HCT116 (cell line): Measurements from ENCODE around the gene SERPINE3.

Experiments used
- CBX3 ChIP-seq: IDR thresholded peaks from 2 replicates; pipeline ENCODE4 v1.6.1; 2012; ENCODE audit warnings: low read depth
- CEBPB ChIP-seq: IDR thresholded peaks from 2 replicates; pipeline ENCODE4 v1.6.1; 2012; ENCODE audit warnings: low read depth
- CTCF ChIP-seq, 3 experiments: fragments of 200-600 bp in 1 of 3; sonication (generic) in 1 of 3; IDR thresholded peaks in 2 of 3; conservative IDR thresholded peaks in 1 of 3; 2 replicates each; pipeline ENCODE4 v1.5.1; 2012 to 2017; ENCODE audit warnings: low read depth in 2 of 3, low read length in 2 of 3, antibody characterized with exemption in 1 of 3, borderline replicate concordance in 1 of 3, control low read depth in 1 of 3, mild to moderate bottlenecking in 1 of 3, mixed read lengths in 1 of 3, mixed run types in 1 of 3, moderate library complexity in 1 of 3; ENCODE audit not compliant: insufficient read depth in 1 of 3
- JUND ChIP-seq: IDR thresholded peaks from 2 replicates; pipeline ENCODE4 v1.6.1; 2012
- MAX ChIP-seq: IDR thresholded peaks from 2 replicates; pipeline ENCODE4 v1.6.1; 2012
- POLR2A ChIP-seq: IDR thresholded peaks from 2 replicates; pipeline ENCODE4 v1.7.0; 2011; ENCODE audit warnings: borderline replicate concordance; ENCODE audit not compliant: insufficient read depth, insufficient read length; ENCODE audit errors: extremely low read depth
- POLR2AphosphoS5 ChIP-seq: IDR thresholded peaks from 2 replicates; pipeline ENCODE4 v1.6.1; 2011; ENCODE audit warnings: mild to moderate bottlenecking, low read depth, low read length, moderate library complexity
- RAD21 ChIP-seq: IDR thresholded peaks from 2 replicates; pipeline ENCODE4 v1.6.1; 2012; ENCODE audit warnings: low read depth, mild to moderate bottlenecking
- SIN3A ChIP-seq: IDR thresholded peaks from 2 replicates; pipeline ENCODE4 v1.6.1; 2012; ENCODE audit warnings: low read depth
- YY1 ChIP-seq: IDR thresholded peaks from 2 replicates; pipeline ENCODE4 v1.6.1; 2011; ENCODE audit warnings: low read length, low read depth, moderate library complexity, mild to moderate bottlenecking; ENCODE audit not compliant: insufficient replicate concordance; ENCODE audit errors: extremely low read depth
- ZBTB33 ChIP-seq: IDR thresholded peaks from 2 replicates; pipeline ENCODE4 v1.6.1; 2011; ENCODE audit warnings: mild to moderate bottlenecking, low read length, moderate library complexity; ENCODE audit not compliant: insufficient replicate concordance; ENCODE audit errors: extremely low read depth
- TF ChIP-seq, protein P1 (sequence below): IDR thresholded peaks from 2 replicates; pipeline ENCODE4 v1.6.1; 2012; ENCODE audit warnings: low read depth

- TF ChIP-seq POLR2A (no peak), MAX (no peak), POLR2AphosphoS5 (no peak), ZBTB33 (no peak), CTCF (IDR thresholded peaks at IDR 0.05 in 2 of 3, conservative IDR thresholded peaks at IDR 0.05 in 1 of 3; ENCODE audit: borderline replicate concordance in 1 of 3, insufficient read depth in 1 of 3, low read depth in 2 of 3, low read length in 2 of 3) (no peak), CBX3 (no peak), RAD21 (no peak), SIN3A (no peak), CEBPB (no peak), YY1 (no peak), JUND (no peak)
- TF ChIP-seq, protein P1, sequence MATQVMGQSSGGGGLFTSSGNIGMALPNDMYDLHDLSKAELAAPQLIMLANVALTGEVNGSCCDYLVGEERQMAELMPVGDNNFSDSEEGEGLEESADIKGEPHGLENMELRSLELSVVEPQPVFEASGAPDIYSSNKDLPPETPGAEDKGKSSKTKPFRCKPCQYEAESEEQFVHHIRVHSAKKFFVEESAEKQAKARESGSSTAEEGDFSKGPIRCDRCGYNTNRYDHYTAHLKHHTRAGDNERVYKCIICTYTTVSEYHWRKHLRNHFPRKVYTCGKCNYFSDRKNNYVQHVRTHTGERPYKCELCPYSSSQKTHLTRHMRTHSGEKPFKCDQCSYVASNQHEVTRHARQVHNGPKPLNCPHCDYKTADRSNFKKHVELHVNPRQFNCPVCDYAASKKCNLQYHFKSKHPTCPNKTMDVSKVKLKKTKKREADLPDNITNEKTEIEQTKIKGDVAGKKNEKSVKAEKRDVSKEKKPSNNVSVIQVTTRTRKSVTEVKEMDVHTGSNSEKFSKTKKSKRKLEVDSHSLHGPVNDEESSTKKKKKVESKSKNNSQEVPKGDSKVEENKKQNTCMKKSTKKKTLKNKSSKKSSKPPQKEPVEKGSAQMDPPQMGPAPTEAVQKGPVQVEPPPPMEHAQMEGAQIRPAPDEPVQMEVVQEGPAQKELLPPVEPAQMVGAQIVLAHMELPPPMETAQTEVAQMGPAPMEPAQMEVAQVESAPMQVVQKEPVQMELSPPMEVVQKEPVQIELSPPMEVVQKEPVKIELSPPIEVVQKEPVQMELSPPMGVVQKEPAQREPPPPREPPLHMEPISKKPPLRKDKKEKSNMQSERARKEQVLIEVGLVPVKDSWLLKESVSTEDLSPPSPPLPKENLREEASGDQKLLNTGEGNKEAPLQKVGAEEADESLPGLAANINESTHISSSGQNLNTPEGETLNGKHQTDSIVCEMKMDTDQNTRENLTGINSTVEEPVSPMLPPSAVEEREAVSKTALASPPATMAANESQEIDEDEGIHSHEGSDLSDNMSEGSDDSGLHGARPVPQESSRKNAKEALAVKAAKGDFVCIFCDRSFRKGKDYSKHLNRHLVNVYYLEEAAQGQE = no peak
Measured at GRCh38 chr13:51331354-51331861, 8.1 kb upstream of the SERPINE3 start.
